Stimulated activated CD8-positive, alpha-beta memory T cell treated with anti-CD3 and anti-CD28 coated beads, Interleukin-4, amount 100 ng/mL, for 24 hours (primary cell): Measurements from ENCODE around the gene RAB11FIP3.

Experiments used
- DNase-seq: peaks from one replicate; pipeline ENCODE4 v3.0.0-alpha.2; 2020; ENCODE audit warnings: low read depth

The RAB11FIP3 gene

DNA sequence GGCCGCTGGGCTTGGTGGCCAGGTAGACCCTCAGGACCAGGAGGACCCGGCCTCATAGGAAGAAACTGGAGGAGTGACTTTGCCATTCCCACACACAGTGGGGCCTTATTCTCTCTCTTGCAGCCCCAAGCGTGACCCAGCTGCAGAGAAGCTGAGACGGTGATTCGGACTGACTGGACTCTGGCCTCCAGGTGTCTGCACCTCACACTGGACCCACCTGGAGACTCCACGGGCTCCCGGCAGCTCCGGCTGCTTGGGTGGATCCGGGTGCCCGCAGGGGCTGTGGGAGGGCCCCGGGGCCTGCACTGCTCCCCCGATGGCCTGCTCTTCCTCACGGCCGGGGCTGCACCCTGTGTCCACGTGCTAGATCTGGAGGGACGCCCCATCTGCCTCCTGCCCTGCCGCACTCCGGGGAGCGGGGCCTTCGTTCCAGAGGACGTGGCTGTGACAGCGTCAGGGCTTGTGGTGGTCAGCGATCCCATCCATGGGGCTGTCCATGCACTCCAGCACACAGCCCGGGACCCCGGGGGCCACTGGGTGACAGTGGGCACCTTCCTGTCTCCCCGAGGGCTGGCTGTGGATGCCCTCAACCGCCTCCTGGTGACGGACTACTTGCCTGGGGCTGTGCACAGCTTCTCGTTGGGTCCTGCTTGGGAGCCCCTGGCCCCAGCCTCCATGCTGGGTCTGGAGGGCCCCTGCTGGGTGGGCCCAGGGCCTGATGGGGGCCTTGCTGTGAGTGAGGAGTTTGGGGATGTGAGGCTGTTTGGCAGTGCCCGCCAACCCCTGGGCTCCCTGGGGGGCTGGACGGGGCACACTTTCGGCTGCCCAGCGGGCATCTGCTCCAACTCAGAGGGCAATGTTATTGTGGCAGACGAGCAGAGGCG lies 142.2 kb downstream of the RAB11FIP3 start:
- no peak for DNase-seq

DNA sequence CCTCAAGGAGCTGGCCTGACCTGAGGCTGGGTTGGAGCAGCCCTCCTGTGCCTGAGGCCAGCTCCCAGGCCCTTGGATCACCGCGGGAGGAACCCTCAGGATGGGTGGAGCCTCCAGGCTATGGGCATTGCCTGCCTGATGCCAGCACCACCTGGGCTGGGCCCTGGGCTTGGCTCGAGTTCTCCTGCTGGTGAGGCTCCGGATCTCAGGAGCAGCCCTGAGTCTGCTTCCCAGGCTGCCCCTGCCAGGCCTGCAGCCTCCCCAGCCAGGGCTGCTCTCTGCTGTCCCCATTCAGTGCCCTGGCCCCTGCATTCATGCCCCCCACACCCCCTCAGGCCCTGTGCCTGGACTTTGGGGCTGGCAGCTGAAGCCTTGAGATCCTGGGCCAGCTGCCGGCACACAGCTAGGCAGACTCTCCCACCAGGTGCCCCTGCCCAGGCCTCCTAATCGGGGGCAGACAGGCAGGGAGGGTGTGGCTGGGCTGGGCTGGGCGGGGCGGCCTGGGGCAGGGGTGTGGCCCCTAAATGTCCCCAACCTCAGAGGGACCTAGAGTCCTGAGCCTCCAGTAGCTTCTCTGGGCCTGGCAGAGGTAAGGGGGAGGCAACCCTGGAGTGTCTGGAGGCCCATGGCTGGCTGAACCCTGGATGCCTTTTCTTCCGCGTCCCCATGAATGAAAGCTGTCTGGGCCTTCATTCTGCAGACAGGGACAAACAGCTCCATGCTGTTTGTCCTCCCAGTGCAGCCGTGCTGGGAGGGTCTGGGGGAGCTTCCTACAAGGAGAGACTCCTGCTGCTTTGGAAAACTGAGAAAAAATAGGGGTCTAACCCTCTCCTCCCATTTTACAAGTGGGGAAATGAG lies 143.2 kb downstream of the RAB11FIP3 start:
- no peak for DNase-seq

DNA sequence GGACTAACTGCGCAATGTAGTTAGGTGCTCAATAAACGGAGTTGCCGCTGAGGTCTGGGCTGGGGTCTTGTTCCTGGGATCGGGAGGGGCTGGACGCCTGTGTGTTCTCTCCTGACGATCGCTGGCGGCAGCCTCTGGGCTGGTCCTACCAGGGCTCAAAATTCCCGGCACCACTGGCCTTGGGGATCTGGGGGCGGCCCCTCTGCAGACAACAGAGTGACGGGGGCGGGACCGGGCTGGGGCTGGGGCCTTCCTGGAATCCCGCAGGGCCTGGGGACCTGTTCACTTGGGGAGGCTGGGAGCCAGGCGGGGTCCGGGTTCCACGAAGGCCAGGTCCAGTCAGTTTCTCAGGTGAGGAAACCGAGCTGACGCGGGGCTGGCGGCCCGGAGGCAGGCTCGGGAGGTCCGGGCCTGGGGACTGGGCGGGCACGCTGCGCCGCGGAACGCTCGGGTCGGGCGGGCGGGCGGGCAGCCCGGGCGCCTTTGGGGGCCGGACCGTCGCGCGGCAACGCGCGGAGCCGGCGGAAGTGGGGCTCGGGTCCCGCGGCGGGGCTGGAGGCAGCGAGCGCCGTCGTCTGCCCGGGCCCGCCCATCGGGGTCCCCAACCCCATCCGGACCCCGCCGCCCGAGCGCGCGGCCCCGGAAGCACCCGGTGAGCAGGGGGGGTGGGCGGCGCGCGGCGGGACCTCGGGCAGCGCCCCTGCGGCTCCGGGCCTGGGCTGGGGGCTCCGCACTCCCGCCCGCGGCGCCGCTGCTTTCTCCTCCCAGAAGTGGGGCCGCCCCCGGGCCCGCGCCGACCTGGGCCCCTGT lies 144.2 kb downstream of the RAB11FIP3 start, which contains the start of gene PIGQ:
Gene PIGQ (plus strand): TSS at position 524 of the 810 bp plus-strand sequence. CDS start 4,107 bp downstream, outside the sequence.
- peak; percentile 48 for DNase-seq
